HG03196 (cell line): ENCODE results near the gene CCDC124.
A peak's percentile ranks its signal among the peaks of the same experiment; 100 is the strongest.
"Not testable (repeated sequence)": the region's sequence is repeated elsewhere in the genome, so short reads cannot be mapped to it uniquely, and the experiment has no call there.

Source experiments
- ATAC-seq: cut with Tn5 transposase; IDR thresholded peaks from one replicate; pipeline ENCODE4 v1.9.1; 2021; ENCODE audit not compliant: unreplicated experiment

The CCDC124 gene, protein sequence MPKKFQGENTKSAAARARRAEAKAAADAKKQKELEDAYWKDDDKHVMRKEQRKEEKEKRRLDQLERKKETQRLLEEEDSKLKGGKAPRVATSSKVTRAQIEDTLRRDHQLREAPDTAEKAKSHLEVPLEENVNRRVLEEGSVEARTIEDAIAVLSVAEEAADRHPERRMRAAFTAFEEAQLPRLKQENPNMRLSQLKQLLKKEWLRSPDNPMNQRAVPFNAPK

DNA sequence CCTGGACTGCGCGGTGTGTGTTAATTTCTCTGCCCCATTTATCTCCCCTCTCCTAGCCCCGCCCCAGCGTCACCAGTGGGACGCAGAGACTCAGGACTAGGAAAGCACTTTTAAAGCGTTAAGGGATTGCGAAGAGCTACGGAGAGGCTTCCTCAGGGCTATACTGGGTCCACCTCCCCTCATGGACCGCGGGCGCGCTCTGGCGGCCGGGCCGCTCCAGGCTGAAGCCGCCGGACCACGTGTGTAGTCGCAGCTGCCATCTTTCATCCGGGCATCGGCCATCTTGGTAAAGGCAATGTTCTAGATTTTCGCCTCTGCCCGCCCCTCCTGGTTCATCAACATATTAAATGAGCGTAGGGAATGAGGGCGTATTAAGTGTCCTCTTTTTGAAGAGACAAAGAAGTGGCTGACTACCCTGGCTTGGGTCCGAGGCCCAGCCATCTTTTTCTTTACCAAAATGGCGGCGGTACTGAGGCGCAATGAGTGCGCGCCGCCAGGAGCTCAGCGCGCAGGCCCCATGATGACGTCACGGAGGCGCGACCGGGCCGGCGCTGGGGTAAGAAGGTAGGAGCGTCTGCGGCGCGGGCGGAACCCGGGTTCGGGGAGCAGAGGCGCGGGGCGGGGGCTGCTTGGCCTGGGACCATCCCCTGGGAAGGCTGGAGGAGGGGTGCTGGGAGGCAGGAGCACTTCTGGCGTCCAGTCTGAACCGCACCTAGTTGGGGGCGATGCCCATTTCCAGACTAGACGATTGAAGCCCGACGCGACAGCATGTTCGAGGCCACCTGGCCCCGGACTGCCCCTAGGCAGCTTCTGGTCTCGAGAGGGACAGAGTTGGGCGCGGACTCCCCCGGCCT lies at the start of gene CCDC124:
Gene CCDC124 (plus strand): TSS at position 531 of the 854 bp plus-strand sequence. CDS start 3,406 bp downstream, outside the sequence.
- ATAC-seq = peak; percentile 76

DNA sequence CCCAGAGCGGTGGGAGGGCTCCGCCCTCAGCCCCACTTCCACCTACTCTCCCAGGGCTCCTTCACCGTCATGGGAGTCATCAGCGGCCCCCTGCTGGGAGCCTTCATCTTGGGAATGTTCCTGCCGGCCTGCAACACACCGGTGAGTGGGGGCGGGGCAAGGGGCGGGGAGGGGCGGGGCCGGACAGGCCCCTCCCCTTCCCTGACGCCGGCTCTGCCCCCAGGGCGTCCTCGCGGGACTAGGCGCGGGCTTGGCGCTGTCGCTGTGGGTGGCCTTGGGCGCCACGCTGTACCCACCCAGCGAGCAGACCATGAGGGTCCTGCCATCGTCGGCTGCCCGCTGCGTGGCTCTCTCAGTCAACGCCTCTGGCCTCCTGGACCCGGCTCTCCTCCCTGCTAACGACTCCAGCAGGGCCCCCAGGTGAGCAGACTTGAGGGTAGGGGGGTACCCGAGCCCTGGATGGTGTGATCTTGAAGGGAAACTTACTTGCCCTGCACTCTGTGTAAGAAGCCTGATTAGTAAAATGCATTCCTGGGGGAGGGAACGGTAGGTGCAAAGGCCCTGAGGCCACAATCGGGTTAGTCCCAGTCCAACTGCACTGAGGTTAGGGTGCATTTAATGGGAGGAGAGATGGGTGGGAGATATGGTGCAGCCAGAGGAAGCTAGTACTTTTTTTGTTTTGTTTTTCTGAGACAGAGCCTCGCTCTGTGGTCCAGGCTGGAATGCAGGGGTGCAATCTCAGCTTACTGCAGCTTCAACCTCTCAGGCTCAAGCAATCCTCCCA lies 49.0 kb upstream of the CCDC124 start:
- no peak for ATAC-seq

DNA sequence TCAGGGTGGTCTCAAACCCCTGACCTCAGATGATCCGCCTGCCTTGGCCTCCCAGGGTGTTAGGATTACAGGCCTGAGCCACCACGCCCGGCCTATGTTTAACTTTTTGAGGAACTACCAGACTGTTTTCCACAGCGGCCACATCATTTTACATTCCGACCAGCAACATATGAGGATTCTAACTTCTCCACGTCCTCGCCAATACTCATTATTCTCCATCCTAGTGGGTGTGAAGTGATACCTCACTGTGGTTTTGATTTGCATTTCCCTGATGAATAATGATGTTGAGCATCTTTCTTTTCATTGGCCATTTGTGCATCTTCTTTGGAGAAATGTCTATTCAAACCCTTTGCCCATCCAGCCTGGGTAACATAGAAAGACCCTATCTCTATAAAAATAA lies 46.3 kb upstream of the CCDC124 start:
- ATAC-seq = no peak

DNA sequence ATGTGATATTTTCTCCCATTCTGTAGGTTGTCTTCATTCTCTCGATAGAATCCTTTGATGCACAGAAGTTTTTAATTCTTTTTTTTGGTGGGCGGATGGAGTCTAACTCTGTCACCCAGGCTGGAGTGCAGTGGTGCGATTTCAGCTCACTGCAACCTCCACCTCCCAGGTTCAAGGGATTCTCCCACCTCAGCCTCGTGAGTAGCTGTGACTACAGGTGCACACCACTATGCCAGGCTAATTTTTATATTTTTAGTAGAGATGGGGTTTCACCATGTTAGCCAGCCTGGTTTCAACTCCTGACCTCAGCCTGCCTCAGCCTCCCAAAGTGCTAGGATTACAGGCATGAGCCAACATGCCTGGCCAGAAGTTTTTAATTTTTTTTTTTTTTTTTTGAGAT lies 45.6 kb upstream of the CCDC124 start:
- not testable (repeated sequence) for ATAC-seq

DNA sequence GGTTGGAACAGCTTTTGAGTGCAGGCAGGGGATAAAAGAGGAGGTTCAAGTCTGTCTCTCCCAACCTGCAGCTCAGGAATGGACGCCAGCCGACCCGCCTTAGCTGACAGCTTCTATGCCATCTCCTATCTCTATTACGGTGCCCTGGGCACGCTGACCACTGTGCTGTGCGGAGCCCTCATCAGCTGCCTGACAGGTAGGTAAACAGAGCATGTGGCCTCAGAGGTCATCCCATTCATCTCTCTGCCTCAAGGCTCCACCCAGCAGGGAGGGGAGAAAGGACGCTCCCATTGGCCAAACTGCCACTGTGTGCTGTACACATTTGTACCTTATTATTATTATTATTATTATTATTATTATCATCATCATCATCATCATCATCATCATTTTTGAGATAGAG lies 44.6 kb upstream of the CCDC124 start:
- ATAC-seq = no peak

GRCh38 chr19:17889609-17890214 lies 43.1 kb upstream of the CCDC124 start:
- no peak for ATAC-seq

- no peak for ATAC-seq
Observed at GRCh38 chr19:17893766-17894165, 39.0 kb upstream of the CCDC124 start.

DNA sequence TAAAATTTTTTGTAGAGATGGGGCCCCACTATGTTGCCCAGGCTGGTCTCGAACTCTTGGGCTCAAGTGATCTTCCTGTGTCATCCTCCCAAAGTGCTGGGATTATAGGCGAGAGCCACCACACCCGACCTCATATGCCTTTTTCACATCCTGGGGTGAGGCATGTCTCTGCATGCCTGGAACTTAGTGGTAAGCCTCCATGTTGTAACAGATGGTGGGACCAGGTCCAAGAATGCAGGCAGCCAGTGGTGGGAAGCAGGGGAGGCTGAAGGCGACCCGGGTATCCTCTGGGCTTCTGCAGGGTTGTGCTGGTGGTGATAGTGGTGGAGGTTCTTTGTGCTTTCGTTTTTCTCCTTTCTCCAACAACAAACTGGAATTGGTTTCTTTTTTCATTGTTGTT lies 30.1 kb upstream of the CCDC124 start:
- ATAC-seq = no peak

GRCh38 chr19:17908244-17908643 lies 24.6 kb upstream of the CCDC124 start:
- ATAC-seq = no peak

DNA sequence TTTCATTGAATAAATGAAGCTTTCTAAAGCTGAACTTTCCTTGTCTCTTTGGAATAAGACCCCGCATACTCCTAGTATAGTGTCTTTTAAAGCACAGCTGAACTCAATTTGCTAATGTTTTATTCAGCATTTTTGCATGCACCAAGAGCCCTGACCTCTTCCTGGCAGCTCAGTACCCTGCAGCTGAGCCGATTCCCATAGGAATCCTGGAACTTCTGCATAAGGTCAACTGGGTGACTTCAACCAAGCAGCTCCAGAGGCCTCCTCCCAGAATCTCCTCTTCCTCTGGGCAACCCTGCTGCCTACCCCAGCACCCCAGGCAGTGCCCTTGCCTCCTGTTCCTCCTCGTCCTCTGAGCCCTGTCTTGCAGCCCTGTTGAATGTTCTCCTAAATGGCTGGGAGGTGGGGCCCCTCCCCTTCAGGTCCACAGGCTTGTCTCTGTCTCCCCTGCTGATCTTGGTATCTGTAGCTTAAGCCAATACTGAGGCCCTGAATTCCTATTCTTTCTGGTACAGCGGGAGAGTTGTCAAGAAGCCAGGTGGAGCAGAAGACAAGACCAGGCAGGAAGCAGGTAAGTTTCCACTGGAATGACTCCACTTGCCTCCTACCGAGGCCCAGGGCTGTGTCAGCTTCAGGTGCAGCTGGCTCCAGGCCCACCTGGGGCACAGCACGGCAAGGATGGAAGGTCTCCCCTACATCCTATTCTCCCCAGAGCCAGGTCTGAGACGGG lies 23.6 kb upstream of the CCDC124 start:
- ATAC-seq = no peak

DNA sequence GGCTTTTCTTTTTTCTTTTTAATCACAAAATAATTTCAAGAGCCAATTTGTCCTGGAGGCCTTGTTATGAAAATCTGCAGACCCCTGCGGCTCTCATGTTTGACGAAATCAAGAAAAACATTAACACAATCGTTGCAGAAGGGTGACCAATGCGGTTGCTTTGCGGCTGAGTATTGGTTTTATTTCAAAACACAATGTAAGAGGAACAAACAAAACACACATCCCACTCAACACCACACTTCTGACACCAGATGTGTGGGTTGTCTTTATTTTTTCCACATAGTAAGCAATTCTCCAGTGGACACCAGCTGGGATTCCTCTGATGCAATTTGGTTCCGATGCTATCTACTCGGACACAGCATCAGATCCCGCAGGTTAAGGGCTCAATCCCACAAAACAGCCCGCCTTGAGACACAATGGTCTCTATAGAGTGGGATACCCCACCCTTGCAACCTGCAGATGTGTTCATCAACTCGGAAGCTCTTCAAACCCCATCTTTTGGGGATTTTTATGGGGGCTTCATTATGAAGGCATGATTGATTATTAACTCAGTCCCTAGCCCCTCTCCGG lies 21.9 kb upstream of the CCDC124 start:
- ATAC-seq = no peak

GRCh38 chr19:17915940-17916593 lies 16.7 kb upstream of the CCDC124 start:
- no peak for ATAC-seq

DNA sequence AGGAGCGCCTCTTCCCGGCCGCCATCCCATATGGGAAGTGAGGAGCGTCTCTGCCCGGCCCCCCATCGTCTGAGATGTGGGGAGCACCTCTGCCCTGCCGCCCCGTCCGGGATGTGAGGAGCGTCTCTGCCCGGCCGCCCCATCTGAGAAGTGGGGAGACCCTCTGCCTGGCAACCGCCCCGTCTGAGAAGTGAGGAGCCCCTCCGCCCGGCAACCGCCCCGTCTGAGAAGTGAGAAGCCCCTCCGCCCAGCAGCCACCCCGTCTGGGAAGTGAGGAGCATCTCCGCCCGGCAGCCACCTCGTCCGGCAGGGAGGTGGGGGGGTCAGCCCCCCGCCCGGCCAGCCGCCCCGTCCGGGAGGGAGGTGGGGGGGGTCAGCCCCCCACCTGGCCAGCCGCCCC lies 14.7 kb upstream of the CCDC124 start:
- ATAC-seq = not testable (repeated sequence)

- not testable (repeated sequence) for ATAC-seq
Observed at GRCh38 chr19:17919122-17919521, 13.7 kb upstream of the CCDC124 start.

DNA sequence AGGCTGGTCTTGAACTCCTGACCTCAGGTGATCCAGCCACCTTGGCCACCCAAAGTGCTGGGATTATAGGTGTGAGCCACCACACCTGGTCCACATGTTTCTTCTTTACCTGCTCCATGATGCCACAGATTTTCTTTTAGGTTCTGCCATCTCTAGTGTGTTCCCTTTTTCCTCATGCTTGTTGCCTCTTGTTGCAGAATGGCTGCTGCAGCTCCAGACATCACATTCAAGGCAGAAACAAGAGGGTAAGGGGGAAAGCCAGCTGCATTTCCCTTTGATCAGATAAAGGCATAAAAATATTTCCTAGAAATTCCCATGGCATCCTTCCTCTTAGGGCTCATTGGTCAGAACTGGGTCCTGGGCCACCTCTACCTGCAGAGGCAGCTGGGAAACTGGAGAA lies 12.3 kb upstream of the CCDC124 start:
- no peak for ATAC-seq

DNA sequence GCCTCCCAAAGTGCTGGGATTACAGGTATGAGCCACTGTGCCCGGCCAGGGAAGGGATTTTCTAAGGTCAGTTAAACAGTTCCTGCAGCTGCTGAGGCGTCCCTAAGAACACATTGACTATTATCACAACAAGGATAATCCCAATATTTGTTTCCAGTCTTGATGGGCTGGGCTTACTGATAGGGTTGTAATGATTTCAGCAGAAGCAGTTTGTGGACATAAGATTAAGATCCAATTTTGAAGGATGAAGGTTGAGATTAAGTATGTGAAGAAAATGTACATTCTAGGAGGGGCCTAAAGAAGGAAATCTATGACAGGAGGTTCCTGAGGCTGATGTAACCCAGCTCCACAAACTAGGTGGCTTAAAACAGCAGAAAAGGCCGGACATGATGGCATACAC lies 10.7 kb upstream of the CCDC124 start:
- ATAC-seq = no peak

DNA sequence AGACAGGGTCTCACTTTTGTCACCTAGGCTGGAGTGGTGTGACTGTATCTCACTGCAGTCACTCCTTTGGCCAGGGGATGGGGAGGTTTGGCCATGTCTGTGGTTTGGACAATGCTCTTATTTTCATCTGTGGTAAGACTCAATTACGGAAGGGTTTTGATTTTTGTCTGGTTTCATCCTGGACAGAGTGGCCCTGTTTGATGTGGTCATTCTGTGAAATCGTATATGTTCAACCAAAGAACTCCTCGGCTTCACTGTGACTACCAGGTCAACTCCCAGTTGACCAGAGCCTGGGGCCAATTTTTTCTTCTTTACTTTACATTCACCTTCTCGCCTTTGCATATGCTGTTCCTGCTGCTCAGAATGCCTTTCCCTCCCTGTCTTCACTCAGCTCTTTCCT lies 6.8 kb upstream of the CCDC124 start:
- no peak for ATAC-seq

GRCh38 chr19:17929056-17929455 lies 3.8 kb upstream of the CCDC124 start:
- ATAC-seq = no peak

DNA sequence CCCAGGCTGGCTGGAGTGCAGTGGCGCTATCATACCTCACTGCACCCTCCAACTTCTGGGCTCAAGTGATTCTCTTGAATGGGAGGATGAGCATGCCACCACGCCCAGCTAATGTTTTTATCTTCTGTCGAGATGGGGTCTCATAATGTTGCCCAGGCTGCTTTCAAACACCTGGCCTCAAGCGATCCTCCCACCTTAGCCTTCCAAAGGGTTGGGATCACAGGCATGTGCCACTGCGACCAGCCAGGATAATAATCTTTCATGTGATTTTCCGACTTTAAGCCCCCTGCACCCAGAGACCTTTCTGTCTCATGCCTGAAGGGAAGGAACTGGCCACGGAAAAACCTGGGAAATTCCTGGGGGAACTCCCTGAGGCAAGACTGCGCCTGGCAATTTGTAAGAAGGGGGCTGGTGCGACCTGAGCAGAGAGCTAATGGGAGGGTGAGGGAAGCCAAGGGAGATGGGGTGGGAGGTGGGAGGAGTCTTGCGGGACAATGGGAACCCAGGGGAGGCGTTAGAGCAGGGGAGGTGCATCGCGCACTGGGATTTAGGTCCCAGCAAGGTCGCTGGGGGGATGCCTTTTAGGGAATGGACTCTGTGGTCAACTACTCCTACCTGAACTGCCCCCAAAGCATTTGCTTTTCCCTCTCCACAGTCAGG lies 1.2 kb upstream of the CCDC124 start:
- ATAC-seq = no peak
